Fibroblast of lung (primary cell): ENCODE measurements around the gene SOX9.

Experiments used
- CTCF ChIP-seq, 2 donors: IDR thresholded peaks in 1 of 2; conservative IDR thresholded peaks in 1 of 2; 1 replicate in 1 of 2; 2 replicates in 1 of 2; pipeline ENCODE4 v1.5.1; 2011 to 2012; ENCODE audit warnings: low read length in 2 of 2, control low read depth in 1 of 2, inconsistent platforms in 1 of 2, low read depth in 1 of 2, mild to moderate bottlenecking in 1 of 2
- EZH2 ChIP-seq: IDR thresholded peaks from 2 replicates; pipeline ENCODE4 v1.5.1; 2012; ENCODE audit warnings: low read length, control low read depth, mild to moderate bottlenecking; ENCODE audit errors: missing control alignments

GRCh38 chr17:72116661-72117521 is 3.9 kb upstream of the SOX9 start:
- TF ChIP-seq EZH2 (peak; percentile 77), CTCF (conservative IDR thresholded peaks at IDR 0.05 in 1 of 2, IDR thresholded peaks at IDR 0.05 in 1 of 2; ENCODE audit: low read depth in 1 of 2, low read length in 2 of 2) (no peak)
